Hepatocyte (in vitro differentiated cells): Measurements from ENCODE around the gene TNFRSF21. TPM values are rescaled to one million over a fixed set of nuclear protein-coding genes. Genes with fewer than 3 reads are reported as not detected.

Experiments used
- DNase-seq: peaks from one replicate; pipeline ENCODE4 v3.0.0-alpha.2; 2016; ENCODE audit warnings: low spot score
- H2AFZ ChIP-seq: fragments of 200-600 bp; sonication (generic); 2 replicates; pipeline ENCODE4 v1.6.0; 2016; ENCODE audit warnings: antibody characterized with exemption, mild to moderate bottlenecking
- H3K27ac ChIP-seq: fragments of 200-600 bp; sonication (generic); 2 replicates; pipeline ENCODE4 v1.5.1; 2016; ENCODE audit warnings: mild to moderate bottlenecking
- H3K27me3 ChIP-seq: fragments of 200-600 bp; sonication (generic); 2 replicates; pipeline ENCODE4 v1.6.1; 2016
- H3K36me3 ChIP-seq: fragments of 200-600 bp; sonication (generic); replicated peaks from 2 replicates; pipeline ENCODE4 v1.5.1; 2016; ENCODE audit warnings: low read depth; ENCODE audit not compliant: insufficient read depth
- H3K4me1 ChIP-seq: fragments of 200-600 bp; sonication (generic); 2 replicates; pipeline ENCODE4 v1.5.1; 2016; ENCODE audit warnings: mild to moderate bottlenecking, moderate library complexity; ENCODE audit not compliant: insufficient read depth
- H3K4me2 ChIP-seq: fragments of 200-600 bp; sonication (generic); 2 replicates; pipeline ENCODE4 v1.6.0; 2016
- H3K4me3 ChIP-seq: fragments of 200-600 bp; sonication (generic); 2 replicates; pipeline ENCODE4 v1.5.1; 2016; ENCODE audit warnings: mild to moderate bottlenecking
- H3K79me2 ChIP-seq: fragments of 200-600 bp; sonication (generic); 2 replicates; pipeline ENCODE4 v1.6.0; 2017; ENCODE audit warnings: mild to moderate bottlenecking
- H3K9me2 ChIP-seq: fragments of 200-600 bp; sonication (generic); replicated peaks from 2 replicates; pipeline ENCODE4 v1.6.0; 2017; ENCODE audit warnings: mild to moderate bottlenecking; ENCODE audit not compliant: insufficient read depth
- H3K9me3 ChIP-seq: fragments of 200-600 bp; sonication (generic); 2 replicates; pipeline ENCODE4 v1.5.1; 2016; ENCODE audit warnings: low read depth, mild to moderate bottlenecking
- H4K20me1 ChIP-seq: fragments of 200-600 bp; sonication (generic); 2 replicates; pipeline ENCODE4 v1.6.0; 2016; ENCODE audit warnings: mild to moderate bottlenecking; ENCODE audit not compliant: insufficient read depth, poor library complexity, severe bottlenecking
- CTCF ChIP-seq: fragments of 200-600 bp; sonication (generic); IDR thresholded peaks from 2 replicates; pipeline ENCODE4 v1.5.1; 2016; ENCODE audit warnings: antibody characterized with exemption, mild to moderate bottlenecking; ENCODE audit not compliant: poor library complexity
- EZH2 ChIP-seq: fragments of 200-600 bp; sonication (generic); IDR thresholded peaks from 2 replicates; pipeline ENCODE4 v1.6.1; 2016; ENCODE audit warnings: antibody characterized with exemption, mild to moderate bottlenecking, borderline replicate concordance
- EZH2phosphoT487 ChIP-seq: fragments of 200-600 bp; sonication (generic); IDR thresholded peaks from one replicate; pipeline ENCODE4 v1.6.1; 2018; ENCODE audit warnings: antibody characterized with exemption, mild to moderate bottlenecking, low read depth, moderate library complexity; ENCODE audit not compliant: unreplicated experiment, severe bottlenecking
- WGBS: methylation state at CpG from one replicate; pipeline ENCODE4 v1.1.6; 2016; ENCODE audit warnings: low lambda C conversion rate; ENCODE audit errors: missing lambda C conversion rate; 5-methylcytosine and 5-hydroxymethylcytosine counted together
- polyA plus RNA-seq: library from polyadenylated mRNA; unstranded; fragments of >200 nt; fragmentation: Nextera tagmentation; extraction: Ambion mirVana; gene quantifications from 2 replicates; pipeline ENCODE4 v1.2.1, GENCODE V29; 2016
- total RNA-seq: library from RNA; depleted of rRNA; stranded (reverse); fragments of >200 nt; gene quantifications from 2 replicates; pipeline ENCODE4 v1.2.3, GENCODE V29; 2014

TNFRSF21 gene
- total and polyA plus RNA-seq, 2 experiments from 2014 or later = 52.1 to 104 TPM

- no peak for DNase-seq
- Histone ChIP-seq H3K27me3 (no peaks in the 10 kb centered on the region), H3K36me3 (no peaks in the 10 kb centered on the region), H3K9me3 (no peaks in the 10 kb centered on the region), H3K4me3 (no peak overlapping the region), H4K20me1 (no peaks in the 10 kb centered on the region), H3K4me1 (no peaks in the 10 kb centered on the region), H3K27ac (no peak overlapping the region), H3K9me2 (no peaks in the 10 kb centered on the region), H3K79me2 (no peaks in the 10 kb centered on the region), H2AFZ (no peak overlapping the region), H3K4me2 (no peak overlapping the region)
- TF ChIP-seq EZH2 (no peak), EZH2phosphoT487 (no peak), CTCF (no peak)
Measured at GRCh38 chr6:47355496-47355895, 45.8 kb upstream of the TNFRSF21 start.

- no peak overlapping the region for H2AFZ ChIP-seq
- no peak overlapping the region for H3K4me3 ChIP-seq
- WGBS = 83% methylated on average over 1 of the region's 1 CpG
- H3K9me3 ChIP-seq = no peaks in the 10 kb centered on the region
- H4K20me1 ChIP-seq = no peaks in the 10 kb centered on the region
- H3K9me2 ChIP-seq = no peaks in the 10 kb centered on the region
- no peaks in the 10 kb centered on the region for H3K36me3 ChIP-seq
- TF ChIP-seq EZH2phosphoT487 = no peak
- H3K27ac ChIP-seq = no peak overlapping the region
- no peaks in the 10 kb centered on the region for H3K27me3 ChIP-seq
- no peaks in the 10 kb centered on the region for H3K4me1 ChIP-seq
- no peaks in the 10 kb centered on the region for H3K79me2 ChIP-seq
- no peak overlapping the region for H3K4me2 ChIP-seq
- DNase-seq = no peak
Measured at GRCh38 chr6:47353871-47354270, 44.2 kb upstream of the TNFRSF21 start.

- Histone ChIP-seq H3K27me3 (no peaks in the 10 kb centered on the region), H3K4me2 (no peak overlapping the region)
- WGBS = 94% methylated on average over 2 of the region's 2 CpGs
Measured at GRCh38 chr6:47352966-47353365, 43.3 kb upstream of the TNFRSF21 start.

More at GRCh38 chr6:47352966-47353365, 43.3 kb upstream of the TNFRSF21 start:
- Histone ChIP-seq H3K79me2 (no peaks in the 10 kb centered on the region), H3K4me3 (no peak overlapping the region), H3K4me1 (no peaks in the 10 kb centered on the region), H3K27ac (no peak overlapping the region), H4K20me1 (no peaks in the 10 kb centered on the region), H3K9me2 (no peaks in the 10 kb centered on the region), H3K9me3 (no peaks in the 10 kb centered on the region), H2AFZ (no peak overlapping the region), H3K36me3 (no peaks in the 10 kb centered on the region)
- DNase-seq = no peak
- TF ChIP-seq CTCF = no peak
- TF ChIP-seq EZH2 = no peak
- TF ChIP-seq EZH2phosphoT487 = no peak
